WTC11 (cell line): Measurements from ENCODE around the gene TBCEL.

Experiments
- ATF6 ChIP-seq: sonication (generic); formaldehyde crosslinking; IDR thresholded peaks from 2 replicates; pipeline ENCODE4 v1.8.1; 2023; ENCODE audit warnings: mild to moderate bottlenecking, missing genetic modification reagents
- CTCF ChIP-seq: fragments of 200-600 bp; IDR thresholded peaks from 2 replicates; pipeline ENCODE4 v1.8.0; 2022; ENCODE audit warnings: antibody characterized with exemption
- HMGXB4 ChIP-seq: sonication (generic); formaldehyde crosslinking; IDR thresholded peaks from 2 replicates; pipeline ENCODE4 v1.8.1; 2023; ENCODE audit warnings: mild to moderate bottlenecking, moderate library complexity, missing genetic modification reagents
- KAT7 ChIP-seq: sonication (generic); formaldehyde crosslinking; IDR thresholded peaks from 2 replicates; pipeline ENCODE4 v1.8.1; 2023; ENCODE audit warnings: missing genetic modification reagents, mild to moderate bottlenecking, borderline replicate concordance
- NFE2L1 ChIP-seq: sonication (generic); formaldehyde crosslinking; IDR thresholded peaks from 2 replicates; pipeline ENCODE4 v1.8.1; 2023; ENCODE audit warnings: missing genetic modification reagents
- SP1 ChIP-seq: sonication (generic); formaldehyde crosslinking; conservative IDR thresholded peaks from 2 replicates; pipeline ENCODE4 v1.8.1; 2022; ENCODE audit warnings: missing genetic modification reagents
- USF2 ChIP-seq: sonication (generic); formaldehyde crosslinking; IDR thresholded peaks from 2 replicates; pipeline ENCODE4 v1.8.1; 2023; ENCODE audit warnings: mild to moderate bottlenecking, missing genetic modification reagents, moderate library complexity
- ZNF425 ChIP-seq: fragments of 250-450 bp; sonication (Bioruptor Pico); conservative IDR thresholded peaks from 2 replicates; pipeline ENCODE4 v1.9.0; 2021; ENCODE audit warnings: mild to moderate bottlenecking

- TF ChIP-seq HMGXB4 (CRISPR knock-in tag) (no peak), CTCF (no peak), SP1 (CRISPR knock-in tag) (no peak), KAT7 (CRISPR knock-in tag) (no peak), ATF6 (CRISPR knock-in tag) (no peak), ZNF425 (CRISPR knock-in tag) (no peak), USF2 (CRISPR knock-in tag) (no peak), NFE2L1 (no peak)
Measured at GRCh38 chr11:121004206-121004840, 19.6 kb upstream of the TBCEL start.
